H1 (cell line): ENCODE results near the gene KLF5. TPM values are rescaled to one million over a fixed set of nuclear protein-coding genes. Genes with fewer than 3 reads are reported as not detected.

ENCODE experiments used
- ASH2L ChIP-seq: fragments of 200-600, 300-600 bp; sonication (generic); IDR thresholded peaks from one replicate; pipeline ENCODE4 v1.7.1; 2017; ENCODE audit warnings: low read length
- ATF2 ChIP-seq: IDR thresholded peaks from 2 replicates; pipeline ENCODE4 v1.6.1; 2012; ENCODE audit warnings: low read length, inconsistent platforms
- JUND ChIP-seq: IDR thresholded peaks from 2 replicates; pipeline ENCODE4 v1.6.1; 2011; ENCODE audit warnings: mild to moderate bottlenecking, improper control_type of control experiment, low read length
- polyA plus RNA-seq, 7 experiments: library from polyadenylated mRNA; depleted of rRNA in 3 of 7; stranded (reverse) in 5 of 7; unstranded in 2 of 7; fragments of >200 nt in 5 of 7; fragments of 200-250 nt in 2 of 7; gene quantifications; 1 replicate in 5 of 7; 2 replicates in 1 of 7; 4 replicates in 1 of 7; pipeline versions ENCODE4 v1.2.1 to v1.2.3, GENCODE V29; 2011 to 2013; ENCODE audit warnings: missing spikeins in 2 of 7, mixed read lengths in 2 of 7
- total RNA-seq: library from RNA; stranded (reverse); fragmentation: NEBNext Ultra II Directional; extraction: Animal tissue kit (Norgen Biotek cat#: 25700); gene quantifications from 2 replicates; pipeline ENCODE4 v1.2.1, GENCODE V29; 2021

The KLF5 gene
- total and polyA plus RNA-seq, 2 of the 8 experiments (the other 6 are each of a cell fraction or from before 2014, with no cell fraction given) = 1.2 to 2.3 TPM

GRCh38 chr13:73065665-73066340 lies 7.0 kb downstream of the KLF5 start (continued):
- TF ChIP-seq ATF2 (no peak), ASH2L (no peak), JUND (no peak)
